Endothelial cell (in vitro differentiated cells): Measurements from ENCODE around the gene MEF2A. TPM values are rescaled to one million over a fixed set of nuclear protein-coding genes. Genes with fewer than 3 reads are reported as not detected.

Experiments
- DNase-seq: peaks from one replicate; pipeline ENCODE4 v3.0.0; 2021; ENCODE audit warnings: low spot score
- H3K27ac Mint-ChIP-seq: one replicate; pipeline ENCODE4 v1.8.0; 2021; ENCODE audit warnings: mixed read lengths, inconsistent platforms; ENCODE audit not compliant: unreplicated experiment
- H3K27me3 Mint-ChIP-seq: one replicate; pipeline ENCODE4 v1.8.0; 2021; ENCODE audit warnings: mild to moderate bottlenecking, moderate library complexity, mixed read lengths, inconsistent platforms; ENCODE audit not compliant: unreplicated experiment
- H3K36me3 Mint-ChIP-seq: one replicate; pipeline ENCODE4 v1.8.0; 2021; ENCODE audit warnings: mild to moderate bottlenecking, low read depth, mixed read lengths, inconsistent platforms; ENCODE audit not compliant: unreplicated experiment
- H3K4me1 Mint-ChIP-seq: one replicate; pipeline ENCODE4 v1.8.0; 2021; ENCODE audit warnings: mild to moderate bottlenecking, mixed read lengths, inconsistent platforms; ENCODE audit not compliant: unreplicated experiment
- H3K4me3 Mint-ChIP-seq: one replicate; pipeline ENCODE4 v1.8.0; 2021; ENCODE audit warnings: mild to moderate bottlenecking, mixed read lengths, inconsistent platforms; ENCODE audit not compliant: unreplicated experiment
- H3K9me3 Mint-ChIP-seq: one replicate; pipeline ENCODE4 v1.8.0; 2021; ENCODE audit warnings: mixed read lengths, inconsistent platforms; ENCODE audit not compliant: unreplicated experiment
- total RNA-seq: library from RNA; stranded (reverse); fragmentation: NEBNext Ultra II Directional; extraction: Animal tissue kit (Norgen Biotek cat#: 25700); gene quantifications from one replicate; pipeline ENCODE4 v1.2.1, GENCODE V29; 2021; ENCODE audit not compliant: unreplicated experiment
- TF ChIP-seq, protein P1 (sequence below): fragments of 200-600 bp; sonication (generic); IDR thresholded peaks from one replicate; pipeline ENCODE4 v1.5.0; 2021; ENCODE audit warnings: antibody characterized with exemption; ENCODE audit not compliant: unreplicated experiment

The MEF2A gene
- total RNA-seq, 1 donor from 2014 or later: 43.5 TPM

GRCh38 chr15:99545605-99546004 lies 20.2 kb upstream of the MEF2A start:
- Mint-ChIP-seq H3K36me3 (no peaks in the 10 kb centered on the region), H3K9me3 (no peaks in the 10 kb centered on the region), H3K4me1 (peaks cover 2% of the 10 kb centered on the region), H3K27me3 (no peaks in the 10 kb centered on the region), H3K27ac (no peak overlapping the region), H3K4me3 (no peak overlapping the region)
- DNase-seq: no peak
- TF ChIP-seq, protein P1, sequence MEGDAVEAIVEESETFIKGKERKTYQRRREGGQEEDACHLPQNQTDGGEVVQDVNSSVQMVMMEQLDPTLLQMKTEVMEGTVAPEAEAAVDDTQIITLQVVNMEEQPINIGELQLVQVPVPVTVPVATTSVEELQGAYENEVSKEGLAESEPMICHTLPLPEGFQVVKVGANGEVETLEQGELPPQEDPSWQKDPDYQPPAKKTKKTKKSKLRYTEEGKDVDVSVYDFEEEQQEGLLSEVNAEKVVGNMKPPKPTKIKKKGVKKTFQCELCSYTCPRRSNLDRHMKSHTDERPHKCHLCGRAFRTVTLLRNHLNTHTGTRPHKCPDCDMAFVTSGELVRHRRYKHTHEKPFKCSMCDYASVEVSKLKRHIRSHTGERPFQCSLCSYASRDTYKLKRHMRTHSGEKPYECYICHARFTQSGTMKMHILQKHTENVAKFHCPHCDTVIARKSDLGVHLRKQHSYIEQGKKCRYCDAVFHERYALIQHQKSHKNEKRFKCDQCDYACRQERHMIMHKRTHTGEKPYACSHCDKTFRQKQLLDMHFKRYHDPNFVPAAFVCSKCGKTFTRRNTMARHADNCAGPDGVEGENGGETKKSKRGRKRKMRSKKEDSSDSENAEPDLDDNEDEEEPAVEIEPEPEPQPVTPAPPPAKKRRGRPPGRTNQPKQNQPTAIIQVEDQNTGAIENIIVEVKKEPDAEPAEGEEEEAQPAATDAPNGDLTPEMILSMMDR: no peak

DNA sequence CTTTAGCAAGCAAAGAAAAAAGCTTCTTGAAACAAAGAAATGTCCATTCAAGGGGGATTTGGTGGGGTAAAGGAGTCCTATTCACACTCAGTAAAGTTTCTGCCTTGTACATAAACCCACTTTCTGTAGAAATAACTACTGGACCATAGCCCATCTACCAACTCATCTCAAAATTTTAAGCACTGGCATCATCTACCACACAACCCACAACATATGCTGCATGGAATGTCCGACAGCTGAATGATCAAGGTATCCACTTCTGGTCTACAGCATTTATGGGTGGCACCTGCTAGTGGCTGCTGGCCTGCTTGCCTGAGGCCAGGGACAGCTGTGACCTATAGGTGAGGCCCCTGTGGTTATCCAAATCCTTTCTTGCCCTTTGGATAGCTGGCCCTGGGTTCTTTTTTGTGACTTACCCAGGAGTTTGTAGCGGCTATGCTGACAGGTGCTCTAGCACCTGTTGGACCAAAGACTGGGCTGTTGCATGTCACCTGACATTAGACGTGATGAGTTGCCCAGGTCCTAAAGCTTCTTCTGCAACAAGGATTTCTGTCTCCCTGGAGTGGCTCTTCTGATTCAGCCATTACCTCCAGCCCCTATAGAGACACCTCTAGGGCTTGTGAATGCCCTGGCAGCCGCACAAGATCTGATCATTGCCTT lies 19.2 kb upstream of the MEF2A start:
- Mint-ChIP-seq H3K27me3 (no peaks in the 10 kb centered on the region), H3K36me3 (no peaks in the 10 kb centered on the region), H3K9me3 (no peaks in the 10 kb centered on the region), H3K27ac (no peak overlapping the region), H3K4me3 (no peak overlapping the region), H3K4me1 (peaks cover 2% of the 10 kb centered on the region)
- DNase-seq: no peak
- TF ChIP-seq, protein P1: no peak

- peaks cover 2% of the 10 kb centered on the region for H3K4me1 Mint-ChIP-seq
- H3K27ac Mint-ChIP-seq: no peak overlapping the region
- no peak overlapping the region for H3K4me3 Mint-ChIP-seq
- H3K27me3 Mint-ChIP-seq: no peaks in the 10 kb centered on the region
- TF ChIP-seq, protein P1: no peak
- DNase-seq: no peak
- no peaks in the 10 kb centered on the region for H3K9me3 Mint-ChIP-seq
- no peaks in the 10 kb centered on the region for H3K36me3 Mint-ChIP-seq
These were observed 18.3 kb upstream of the MEF2A start for GRCh38 chr15:99547517-99547916.

DNA sequence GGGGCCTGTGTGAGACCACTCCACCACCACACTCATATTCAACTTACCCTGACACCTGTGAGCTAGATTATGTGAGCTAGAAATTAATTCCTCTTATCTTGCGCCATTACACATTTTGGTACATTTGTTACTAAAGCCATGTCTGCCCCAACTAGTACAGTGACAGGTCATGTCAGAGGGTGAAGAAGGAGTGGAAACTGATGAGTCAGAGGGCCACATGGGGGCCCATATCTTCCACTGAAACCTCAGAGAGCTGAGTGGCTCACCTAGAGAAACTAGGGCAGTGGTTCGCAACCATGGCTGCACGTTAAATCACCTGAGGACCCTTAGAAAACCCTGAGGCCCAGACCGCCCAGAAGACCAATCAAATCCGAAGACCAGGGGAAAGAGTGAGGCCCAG lies 15.7 kb upstream of the MEF2A start:
- H3K4me3 Mint-ChIP-seq: no peak overlapping the region
- no peaks in the 10 kb centered on the region for H3K9me3 Mint-ChIP-seq
- TF ChIP-seq, protein P1: no peak
- H3K36me3 Mint-ChIP-seq: no peaks in the 10 kb centered on the region
- H3K27ac Mint-ChIP-seq: no peak overlapping the region
- no peak for DNase-seq
- peaks cover 2% of the 10 kb centered on the region for H3K4me1 Mint-ChIP-seq
- H3K27me3 Mint-ChIP-seq: no peaks in the 10 kb centered on the region

DNA sequence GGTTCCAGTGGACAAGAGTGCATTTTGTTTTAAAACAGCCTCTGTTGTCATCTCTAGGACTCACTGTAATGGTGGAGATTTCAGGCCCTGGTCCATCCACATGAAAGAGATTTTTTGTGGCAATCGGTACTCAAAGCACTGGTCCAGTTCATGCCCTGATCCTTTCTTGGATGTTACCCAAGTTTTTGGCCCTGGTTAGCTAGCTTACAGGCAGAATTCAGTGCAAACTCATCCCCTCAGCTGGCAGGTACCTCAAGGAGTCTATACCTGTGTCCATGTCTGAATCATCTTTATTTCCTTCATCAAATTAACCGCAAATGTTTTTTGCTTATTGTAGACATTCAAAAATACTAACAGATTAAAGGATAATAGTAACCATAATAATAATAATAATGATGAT lies 13.7 kb upstream of the MEF2A start:
- Mint-ChIP-seq H3K9me3 (no peaks in the 10 kb centered on the region), H3K4me3 (no peak overlapping the region), H3K27ac (no peak overlapping the region), H3K4me1 (peaks cover 2% of the 10 kb centered on the region), H3K27me3 (no peaks in the 10 kb centered on the region), H3K36me3 (no peaks in the 10 kb centered on the region)
- DNase-seq: no peak
- TF ChIP-seq, protein P1: no peak
